Head of caudate nucleus (tissue), 42 donors: ENCODE results near the gene GPRASP1.

Source experiments
- DNase-seq, 42 donors: peaks; one replicate each; pipeline versions ENCODE4 v3.0.0 to v3.0.0-alpha.2; 2020 to 2021; ENCODE audit warnings: mixed read lengths in 7 of 42
- intact Hi-C: fragments of 100-400 bp; cut with DNase I; formaldehyde crosslinking; loops from one replicate; pipeline ENCODE4 v1.15.0; 2022

GPRASP1 gene

DNA sequence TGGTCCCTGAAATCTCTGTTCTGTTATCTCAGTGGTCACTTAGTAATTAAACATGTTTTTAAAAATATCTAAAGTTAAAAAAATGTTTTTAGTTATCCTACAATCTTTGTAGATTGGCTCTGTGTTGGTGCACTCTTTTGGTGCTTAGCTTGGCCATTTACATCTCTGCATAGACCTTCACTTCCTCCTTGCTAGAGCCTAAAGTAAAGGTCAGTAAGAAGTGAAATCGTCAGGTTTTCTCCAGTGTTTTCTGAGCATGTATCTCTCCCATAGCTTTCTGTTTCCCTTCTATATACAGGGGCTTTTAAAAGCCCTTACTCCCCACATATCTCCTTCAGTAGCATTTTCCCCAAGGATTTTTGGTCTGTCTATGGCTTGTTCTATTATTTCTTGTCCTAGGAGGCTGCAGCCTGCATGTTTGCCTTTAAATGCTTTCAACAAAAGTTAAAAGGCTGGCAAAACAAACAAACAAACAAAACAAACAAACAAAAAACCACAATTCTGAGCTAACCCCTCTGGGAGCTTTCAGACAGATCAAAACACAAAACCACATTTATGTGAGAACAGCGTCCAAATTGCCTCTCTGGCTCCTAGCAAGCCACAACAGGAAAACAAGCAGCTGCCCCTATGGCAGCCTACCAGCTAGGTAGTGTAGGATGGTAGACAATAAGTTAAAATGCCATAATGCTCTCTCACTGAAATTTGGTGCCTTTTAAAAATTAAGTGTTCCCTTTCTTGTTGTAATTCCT lies 33.7 kb downstream of the GPRASP1 start:
- intact Hi-C loops: no loop called here
- no peak for DNase-seq

DNA sequence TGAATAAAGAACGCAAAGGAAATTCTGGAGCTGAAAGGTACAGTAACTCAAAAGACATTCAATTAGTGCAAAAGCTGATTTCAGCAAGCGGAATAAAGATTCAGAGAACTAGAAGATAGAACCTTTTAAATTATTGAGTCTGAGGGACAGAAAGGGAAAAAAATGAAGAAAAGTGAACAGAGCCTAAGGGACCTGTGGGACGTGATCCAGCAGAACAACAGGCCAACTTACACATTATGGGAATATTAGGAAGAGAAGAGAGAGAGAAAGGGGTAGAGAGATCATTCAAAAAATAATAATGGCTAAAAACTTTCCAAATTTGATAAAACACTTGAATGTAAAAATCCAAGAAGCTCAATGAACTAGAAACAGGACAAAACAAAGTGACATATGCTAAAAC lies 43.5 kb downstream of the GPRASP1 start:
- intact Hi-C loops: no loop called here
- no peak for DNase-seq

DNA sequence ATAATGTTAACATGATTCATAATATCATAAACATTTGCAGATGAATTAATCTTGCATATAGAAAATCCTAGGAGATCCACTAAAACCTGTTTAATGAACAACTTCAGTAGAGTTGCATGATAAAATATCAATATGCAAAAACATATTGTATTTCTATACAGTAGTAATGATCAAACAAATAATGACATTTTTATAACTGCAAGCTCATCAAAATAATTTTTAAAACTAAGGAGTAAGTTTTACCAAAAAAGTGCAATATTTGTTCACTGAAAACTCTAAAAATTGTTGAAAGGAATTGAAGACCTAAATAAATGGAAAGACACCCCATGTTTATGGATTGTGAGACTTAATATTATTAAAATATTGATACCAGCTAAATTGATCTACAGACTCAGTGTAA lies 45.0 kb downstream of the GPRASP1 start:
- intact Hi-C loops: no loop called here
- no peak for DNase-seq

DNA sequence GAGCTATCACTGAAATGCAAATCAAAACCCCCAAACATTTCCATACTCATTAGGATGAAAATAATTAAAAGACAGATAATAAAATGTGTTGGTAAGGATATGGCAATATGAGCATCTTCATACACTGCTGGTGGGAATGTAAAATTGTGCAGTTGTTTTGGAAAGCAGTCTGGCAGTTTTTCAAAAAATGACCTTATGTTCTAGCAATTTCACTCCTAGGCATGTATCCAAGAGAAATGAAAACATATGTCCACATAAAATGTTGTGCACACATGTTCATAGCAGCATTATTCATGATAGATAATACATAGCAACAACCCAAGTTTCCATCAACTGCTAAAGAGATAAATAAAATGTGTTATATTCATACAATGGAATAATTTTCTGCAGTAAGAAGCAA lies 46.2 kb downstream of the GPRASP1 start:
- DNase-seq: no peak

More for the DNA sequence above, 46.2 kb downstream of the GPRASP1 start:
- intact Hi-C loops: no loop called here
